Measurements from ENCODE around the gene ASTN1.

ASTN1 gene

GRCh38 chr1:177024623-177025022 lies 139.9 kb downstream of the ASTN1 start:
- DNase-seq: peak; percentile 20

GRCh38 chr1:177023726-177024125 lies 140.8 kb downstream of the ASTN1 start:
- peak; percentile 73 for DNase-seq

GRCh38 chr1:177023249-177023648 lies 141.3 kb downstream of the ASTN1 start:
- peak; percentile 51 for DNase-seq

- no peak for DNase-seq
Measured at GRCh38 chr1:177021687-177022086, 142.8 kb downstream of the ASTN1 start.

- DNase-seq: no peak
Measured at GRCh38 chr1:177020851-177021589, 143.5 kb downstream of the ASTN1 start.

- no peak for DNase-seq
Measured at GRCh38 chr1:177017287-177017852, 147.1 kb downstream of the ASTN1 start.

GRCh38 chr1:177014325-177014724 lies 150.2 kb downstream of the ASTN1 start:
- no peak for DNase-seq

GRCh38 chr1:177012342-177012925 lies 152.1 kb downstream of the ASTN1 start:
- DNase-seq: no peak

GRCh38 chr1:177011508-177011907 lies 153.0 kb downstream of the ASTN1 start:
- DNase-seq: no peak

- no peak for DNase-seq
Measured at GRCh38 chr1:177010211-177010825, 154.2 kb downstream of the ASTN1 start.

- no peak for DNase-seq
Measured at GRCh38 chr1:177008653-177009052, 155.9 kb downstream of the ASTN1 start.

GRCh38 chr1:177007437-177008161 lies 156.9 kb downstream of the ASTN1 start:
- DNase-seq: no peak

- DNase-seq: no peak
Measured at GRCh38 chr1:177002891-177003290, 161.6 kb downstream of the ASTN1 start.

GRCh38 chr1:177001556-177001955 lies 163.0 kb downstream of the ASTN1 start:
- DNase-seq: no peak

GRCh38 chr1:176998183-176998795 lies 166.2 kb downstream of the ASTN1 start:
- peak; percentile 86 for DNase-seq

GRCh38 chr1:176996456-176997090 lies 167.9 kb downstream of the ASTN1 start:
- DNase-seq: peak; percentile 69

GRCh38 chr1:176994931-176995596 lies 169.4 kb downstream of the ASTN1 start:
- DNase-seq: no peak

GRCh38 chr1:176993587-176993986 lies 170.9 kb downstream of the ASTN1 start:
- no peak for DNase-seq

- DNase-seq: no peak
Measured at GRCh38 chr1:176989754-176990153, 174.8 kb downstream of the ASTN1 start.

- no peak for DNase-seq
Measured at GRCh38 chr1:176989023-176989422, 175.5 kb downstream of the ASTN1 start.

- no peak for DNase-seq
Measured at GRCh38 chr1:176987016-176987415, 177.5 kb downstream of the ASTN1 start.

- DNase-seq: no peak
Measured at GRCh38 chr1:176983731-176984130, 180.8 kb downstream of the ASTN1 start.

Data from NCI-H1092 treated with DMSO at 0.1 percent for 48 hours (cell line).